Measurements from ENCODE around the gene PCDHB13. TPM values are rescaled to one million over a fixed set of nuclear protein-coding genes. Genes with fewer than 3 reads are reported as not detected.
A peak's percentile ranks its signal among the peaks of the same experiment; 100 is the strongest.
"Not testable (repeated sequence)": the region's sequence is repeated elsewhere in the genome, so short reads cannot be mapped to it uniquely, and the experiment has no call there.

PCDHB13 gene
- total RNA-seq, result 2.5 TPM
- long read RNA-seq, full-length matches to known transcripts, result 2 of 2 reads
- long read RNA-seq, partial matches to known transcripts, result 0 of 2 reads
- long read RNA-seq, other reads (novel, unspliced or antisense), result 0 of 2 reads

DNA sequence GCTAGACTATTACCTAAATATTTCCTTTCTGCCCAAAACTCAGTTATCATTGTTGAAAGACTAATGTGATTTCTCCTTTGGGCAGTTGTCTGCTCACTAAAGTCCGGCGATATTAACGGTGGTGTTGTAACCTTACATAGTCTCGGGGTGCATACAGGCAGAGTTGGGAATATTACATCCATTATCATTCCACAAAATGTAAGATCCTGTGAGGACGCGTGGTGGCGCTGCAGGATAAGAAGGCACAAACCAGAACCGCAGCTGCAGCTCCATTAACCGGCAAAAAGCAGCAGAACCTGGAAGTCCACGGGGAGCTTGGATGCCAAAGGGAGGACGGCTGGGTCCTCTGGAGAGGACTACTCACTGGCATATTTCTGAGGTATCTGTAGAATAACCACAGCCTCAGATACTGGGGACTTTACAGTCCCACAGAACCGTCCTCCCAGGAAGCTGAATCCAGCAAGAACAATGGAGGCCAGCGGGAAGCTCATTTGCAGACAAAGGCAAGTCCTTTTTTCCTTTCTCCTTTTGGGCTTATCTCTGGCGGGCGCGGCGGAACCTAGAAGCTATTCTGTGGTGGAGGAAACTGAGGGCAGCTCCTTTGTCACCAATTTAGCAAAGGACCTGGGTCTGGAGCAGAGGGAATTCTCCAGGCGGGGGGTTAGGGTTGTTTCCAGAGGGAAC lies at the start of gene PCDHB13:
Gene PCDHB13 (plus strand): TSS at position 264 of the 684 bp plus-strand sequence. CDS start 205 bp downstream, at position 469.
- H3K9me3 ChIP-seq (replicated peaks), result peaks cover 92% of the 10 kb centered on the region
- H3K27ac ChIP-seq (replicated peaks), result peak within 1 kb of the TSS; percentile 31
- TF ChIP-seq, protein P1, sequence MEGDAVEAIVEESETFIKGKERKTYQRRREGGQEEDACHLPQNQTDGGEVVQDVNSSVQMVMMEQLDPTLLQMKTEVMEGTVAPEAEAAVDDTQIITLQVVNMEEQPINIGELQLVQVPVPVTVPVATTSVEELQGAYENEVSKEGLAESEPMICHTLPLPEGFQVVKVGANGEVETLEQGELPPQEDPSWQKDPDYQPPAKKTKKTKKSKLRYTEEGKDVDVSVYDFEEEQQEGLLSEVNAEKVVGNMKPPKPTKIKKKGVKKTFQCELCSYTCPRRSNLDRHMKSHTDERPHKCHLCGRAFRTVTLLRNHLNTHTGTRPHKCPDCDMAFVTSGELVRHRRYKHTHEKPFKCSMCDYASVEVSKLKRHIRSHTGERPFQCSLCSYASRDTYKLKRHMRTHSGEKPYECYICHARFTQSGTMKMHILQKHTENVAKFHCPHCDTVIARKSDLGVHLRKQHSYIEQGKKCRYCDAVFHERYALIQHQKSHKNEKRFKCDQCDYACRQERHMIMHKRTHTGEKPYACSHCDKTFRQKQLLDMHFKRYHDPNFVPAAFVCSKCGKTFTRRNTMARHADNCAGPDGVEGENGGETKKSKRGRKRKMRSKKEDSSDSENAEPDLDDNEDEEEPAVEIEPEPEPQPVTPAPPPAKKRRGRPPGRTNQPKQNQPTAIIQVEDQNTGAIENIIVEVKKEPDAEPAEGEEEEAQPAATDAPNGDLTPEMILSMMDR (IDR thresholded peaks at IDR 0.05; ENCODE audit: borderline replicate concordance), result peak; percentile 61
- peaks cover 30% of the 10 kb centered on the region for H3K27me3 ChIP-seq (ENCODE audit: low read depth)
- DNase-seq, result peak; percentile 71
- intact Hi-C loops (cut with micrococcal nuclease); H3K4me1 ChIP-seq: not testable (repeated sequence)
- peaks cover 21% of the 10 kb centered on the region for H3K36me3 ChIP-seq
- H3K4me3 ChIP-seq, result peak within 1 kb of the TSS; percentile 56

DNA sequence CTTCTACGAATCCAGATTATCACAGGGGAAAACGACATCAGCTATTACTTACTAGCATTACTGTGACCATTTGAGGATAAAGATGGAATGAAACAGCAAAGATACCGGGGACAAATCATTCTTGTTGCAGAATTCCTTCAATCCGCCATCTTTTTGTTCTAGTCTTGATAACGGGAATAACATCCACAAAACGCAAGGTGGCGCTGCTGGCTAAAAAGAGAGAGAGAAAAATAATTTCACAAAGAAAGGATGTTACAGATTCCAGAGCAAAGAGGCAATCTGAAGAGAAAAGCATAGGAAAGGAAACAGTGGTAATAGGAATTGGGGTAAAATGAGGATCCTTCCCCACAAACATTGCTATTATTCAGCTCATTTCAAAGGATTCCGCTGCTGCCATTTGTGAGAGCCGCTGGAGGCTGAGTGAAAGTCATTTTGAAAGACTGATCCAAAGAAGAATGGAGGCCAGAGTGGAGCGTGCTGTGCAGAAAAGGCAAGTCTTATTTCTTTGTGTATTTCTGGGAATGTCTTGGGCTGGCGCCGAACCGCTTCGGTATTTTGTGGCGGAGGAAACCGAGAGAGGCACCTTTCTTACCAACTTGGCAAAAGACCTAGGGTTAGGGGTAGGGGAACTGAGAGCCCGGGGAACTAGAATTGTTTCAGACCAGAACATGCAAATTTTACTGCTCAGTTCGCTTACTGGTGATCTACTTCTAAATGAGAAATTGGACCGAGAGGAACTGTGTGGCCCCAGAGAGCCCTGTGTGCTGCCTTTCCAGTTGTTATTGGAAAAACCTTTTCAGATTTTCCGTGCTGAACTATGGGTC lies 41.1 kb upstream of the PCDHB13 start, which contains the start of gene PCDHB7:
Gene PCDHB7 (plus strand): TSS at position 264 of the 824 bp plus-strand sequence. CDS start 192 bp downstream, at position 456.
- Histone ChIP-seq H3K4me1 (no peaks in the 10 kb centered on the region), H3K36me3 (peaks cover 8% of the 10 kb centered on the region), H3K9me3 (replicated peaks) (peaks cover 58% of the 10 kb centered on the region), H3K27ac (replicated peaks) (no peak within 1 kb of the TSS), H3K4me3 (peak within 1 kb of the TSS; percentile 46), H3K27me3 (ENCODE audit: low read depth) (peaks cover 76% of the 10 kb centered on the region)
- intact Hi-C loops (cut with micrococcal nuclease), result no loop called here
- no peak for DNase-seq
- TF ChIP-seq, protein P1 (IDR thresholded peaks at IDR 0.05; ENCODE audit: borderline replicate concordance), result peak; percentile 56

DNA sequence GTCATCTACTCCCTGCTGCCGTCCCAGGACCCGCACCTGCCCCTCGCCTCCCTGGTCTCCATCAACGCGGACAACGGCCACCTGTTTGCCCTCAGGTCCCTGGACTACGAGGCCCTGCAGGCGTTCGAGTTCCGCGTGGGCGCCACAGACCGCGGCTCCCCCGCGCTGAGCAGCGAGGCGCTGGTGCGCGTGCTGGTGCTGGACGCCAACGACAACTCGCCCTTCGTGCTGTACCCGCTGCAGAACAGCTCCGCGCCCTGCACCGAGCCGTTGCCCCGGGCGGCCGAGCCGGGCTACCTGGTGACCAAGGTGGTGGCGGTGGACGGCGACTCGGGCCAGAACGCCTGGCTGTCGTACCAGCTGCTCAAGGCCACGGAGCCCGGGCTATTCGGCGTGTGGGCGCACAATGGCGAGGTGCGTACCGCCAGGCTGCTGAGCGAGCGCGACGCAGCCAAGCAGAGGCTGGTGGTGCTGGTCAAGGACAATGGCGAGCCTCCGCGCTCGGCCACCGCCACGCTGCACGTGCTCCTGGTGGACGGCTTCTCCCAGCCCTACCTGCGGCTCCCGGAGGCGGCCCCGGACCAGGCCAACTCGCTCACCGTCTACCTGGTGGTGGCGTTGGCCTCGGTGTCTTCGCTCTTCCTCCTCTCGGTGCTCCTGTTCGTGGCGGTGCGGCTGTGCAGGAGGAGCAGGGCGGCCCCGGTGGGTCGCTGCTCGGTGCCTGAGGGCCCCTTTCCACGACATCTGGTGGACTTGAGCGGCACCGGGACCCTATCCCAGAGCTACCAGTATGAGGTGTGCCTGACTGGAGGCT lies 39.2 kb upstream of the PCDHB13 start:
- H3K27ac ChIP-seq (replicated peaks); H3K4me1 ChIP-seq; H3K36me3 ChIP-seq; H3K4me3 ChIP-seq; DNase-seq; intact Hi-C loops (cut with micrococcal nuclease): not testable (repeated sequence)
- Histone ChIP-seq H3K9me3 (replicated peaks) (peaks cover 72% of the 10 kb centered on the region), H3K27me3 (ENCODE audit: low read depth) (peaks cover 77% of the 10 kb centered on the region)

DNA sequence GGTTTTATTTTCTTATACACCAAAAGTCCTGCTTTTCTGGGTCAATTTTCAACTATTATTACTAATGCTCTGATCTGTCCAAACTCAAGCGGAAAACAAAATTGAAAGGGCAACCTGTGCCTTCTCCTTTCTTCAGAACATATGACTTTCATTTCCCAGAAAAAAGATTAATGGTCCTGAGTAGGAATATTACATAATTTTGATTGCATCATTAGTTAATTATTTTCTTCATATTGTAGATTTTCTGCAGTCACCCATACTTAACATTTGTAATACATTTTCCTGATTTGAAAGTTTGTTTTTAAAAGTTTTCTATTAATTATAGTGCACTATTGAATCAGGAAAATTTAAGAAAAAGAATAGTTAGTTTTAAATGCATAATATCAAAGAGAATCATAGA lies 37.8 kb upstream of the PCDHB13 start:
- Histone ChIP-seq H3K36me3 (peaks cover 8% of the 10 kb centered on the region), H3K27ac (replicated peaks) (no peak overlapping the region), H3K4me3 (no peak overlapping the region), H3K9me3 (replicated peaks) (peaks cover 85% of the 10 kb centered on the region), H3K27me3 (ENCODE audit: low read depth) (peaks cover 78% of the 10 kb centered on the region), H3K4me1 (no peaks in the 10 kb centered on the region)
- intact Hi-C loops (cut with micrococcal nuclease), result no loop called here
- no peak for DNase-seq
- TF ChIP-seq, protein P1 (IDR thresholded peaks at IDR 0.05; ENCODE audit: borderline replicate concordance), result no peak

DNA sequence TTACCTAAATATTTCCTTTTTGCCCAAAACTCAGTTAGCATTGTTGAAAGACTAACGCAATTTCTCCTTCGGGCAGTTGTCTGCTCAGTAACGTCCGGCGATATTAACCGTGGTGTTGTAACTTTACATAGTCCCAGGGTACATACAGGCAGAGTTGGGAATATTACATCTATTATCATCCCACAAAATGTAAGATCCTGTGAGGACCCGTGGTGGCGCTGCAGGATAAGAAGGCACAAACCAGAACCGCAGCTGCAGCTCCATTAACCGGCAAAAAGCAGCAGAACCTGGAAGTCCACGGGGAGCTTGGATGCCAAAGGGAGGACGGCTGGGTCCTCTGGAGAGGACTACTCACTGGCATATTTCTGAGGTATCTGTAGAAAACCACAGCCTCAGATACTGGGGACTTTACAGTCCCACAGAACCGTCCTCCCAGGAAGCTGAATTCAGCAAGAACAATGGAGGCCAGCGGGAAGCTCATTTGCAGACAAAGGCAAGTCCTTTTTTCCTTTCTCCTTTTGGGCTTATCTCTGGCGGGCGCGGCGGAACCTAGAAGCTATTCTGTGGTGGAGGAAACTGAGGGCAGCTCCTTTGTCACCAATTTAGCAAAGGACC lies 36.0 kb upstream of the PCDHB13 start, which contains the start of gene PCDHB8:
Gene PCDHB8 (plus strand): TSS at position 214 of the 615 bp plus-strand sequence. CDS start 245 bp downstream, at position 459.
- Histone ChIP-seq H3K4me3 (peak within 1 kb of the TSS; percentile 51), H3K9me3 (replicated peaks) (peaks cover 91% of the 10 kb centered on the region), H3K27me3 (ENCODE audit: low read depth) (peaks cover 77% of the 10 kb centered on the region)
- H3K4me1 ChIP-seq; H3K27ac ChIP-seq (replicated peaks); DNase-seq; H3K36me3 ChIP-seq; intact Hi-C loops (cut with micrococcal nuclease): not testable (repeated sequence)
- TF ChIP-seq, protein P1 (IDR thresholded peaks at IDR 0.05; ENCODE audit: borderline replicate concordance), result peak; percentile 51

DNA sequence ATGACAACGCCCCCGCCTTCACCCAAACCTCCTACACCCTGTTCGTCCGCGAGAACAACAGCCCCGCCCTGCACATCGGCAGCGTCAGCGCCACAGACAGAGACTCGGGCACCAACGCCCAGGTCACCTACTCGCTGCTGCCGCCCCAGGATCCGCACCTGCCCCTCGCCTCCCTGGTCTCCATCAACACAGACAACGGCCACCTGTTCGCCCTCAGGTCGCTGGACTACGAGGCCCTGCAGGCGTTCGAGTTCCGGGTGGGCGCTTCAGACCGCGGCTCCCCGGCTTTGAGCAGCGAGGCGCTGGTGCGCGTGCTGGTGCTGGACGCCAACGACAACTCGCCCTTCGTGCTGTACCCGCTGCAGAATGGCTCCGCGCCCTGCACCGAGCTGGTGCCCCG lies 34.3 kb upstream of the PCDHB13 start:
- H3K4me1 ChIP-seq; intact Hi-C loops (cut with micrococcal nuclease): not testable (repeated sequence)
- peaks cover 67% of the 10 kb centered on the region for H3K27me3 ChIP-seq (ENCODE audit: low read depth)

DNA sequence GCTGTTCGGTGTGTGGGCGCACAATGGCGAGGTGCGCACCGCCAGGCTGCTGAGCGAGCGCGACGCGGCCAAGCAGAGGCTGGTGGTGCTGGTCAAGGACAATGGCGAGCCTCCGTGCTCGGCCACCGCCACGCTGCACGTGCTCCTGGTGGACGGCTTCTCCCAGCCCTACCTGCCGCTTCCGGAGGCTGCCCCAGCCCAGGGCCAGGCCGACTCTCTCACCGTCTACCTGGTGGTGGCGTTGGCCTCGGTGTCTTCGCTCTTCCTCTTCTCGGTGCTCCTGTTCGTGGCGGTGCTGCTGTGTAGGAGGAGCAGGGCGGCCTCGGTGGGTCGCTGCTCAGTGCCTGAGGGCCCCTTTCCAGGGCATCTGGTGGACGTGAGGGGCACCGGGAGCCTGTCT lies 33.8 kb upstream of the PCDHB13 start:
- H3K4me3 ChIP-seq; H3K4me1 ChIP-seq; DNase-seq; H3K27ac ChIP-seq (replicated peaks); intact Hi-C loops (cut with micrococcal nuclease): not testable (repeated sequence)
- peaks cover 12% of the 10 kb centered on the region for H3K36me3 ChIP-seq
- peaks cover 89% of the 10 kb centered on the region for H3K9me3 ChIP-seq (replicated peaks)
- peaks cover 67% of the 10 kb centered on the region for H3K27me3 ChIP-seq (ENCODE audit: low read depth)

More for the DNA sequence above, 34.3 kb upstream of the PCDHB13 start:
- peaks cover 13% of the 10 kb centered on the region for H3K36me3 ChIP-seq
- not testable (repeated sequence) for DNase-seq; H3K4me3 ChIP-seq; H3K27ac ChIP-seq (replicated peaks)
- H3K9me3 ChIP-seq (replicated peaks), result peaks cover 89% of the 10 kb centered on the region
